ENCODE measurements around the gene PWP1. TPM values are rescaled to one million over a fixed set of nuclear protein-coding genes. Genes with fewer than 3 reads are reported as not detected.

Gene PWP1
- total and polyA plus RNA-seq, 9 of the 15 experiments (the other 6 are each of a cell fraction or from before 2014, with no cell fraction given) = 61.6 to 401 (median 111) TPM

DNA sequence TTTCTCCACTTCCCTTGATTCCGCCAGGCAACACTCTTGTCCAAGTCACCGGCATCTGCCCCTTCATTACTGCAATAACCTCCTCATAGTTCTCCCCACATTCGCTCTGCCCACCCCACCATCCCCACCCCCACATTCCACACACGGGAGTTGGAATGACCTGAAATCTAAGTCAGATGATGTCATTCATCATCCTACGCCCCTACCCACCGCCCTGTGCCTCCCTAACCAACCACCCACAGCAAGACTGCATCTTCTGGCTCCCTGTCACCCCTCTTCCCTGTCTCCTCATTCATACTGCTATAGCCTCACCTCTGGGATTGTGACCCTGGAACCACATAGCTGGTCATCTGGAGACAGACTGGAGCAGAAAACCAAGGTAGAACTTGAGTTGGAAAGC lies 7.9 kb upstream of the PWP1 start:
- Histone ChIP-seq H3K79me2 (ENCODE audit: control insufficient read depth, insufficient read depth, low read length) (no peaks in the 10 kb centered on the region), H3K9me3 (replicated peaks; ENCODE audit: control insufficient read depth, insufficient read depth, low read depth, low read length) (no peaks in the 10 kb centered on the region), H4K20me1 (replicated peaks; ENCODE audit: control insufficient read depth, insufficient read depth, low read length) (0 out of 2 replicates have a peak, but pooled peaks cover 2% of the 10 kb centered on the region), H3K9ac (ENCODE audit: insufficient read depth in 1 of 2, low read depth in 2 of 2, low read length in 2 of 2) (no peak overlapping the region), H3K9me1 (ENCODE audit: control insufficient read depth, insufficient read depth, low read length) (no peaks in the 10 kb centered on the region), H2AFZ (ENCODE audit: low read depth, low read length) (no peak overlapping the region), H3K4me1 (replicated peaks in 1 of 2; ENCODE audit: control insufficient read depth in 2 of 2, insufficient read depth in 2 of 2, low read length in 2 of 2) (peaks cover 0 to 7% of the 10 kb centered on the region in 2 experiments; a peak in 3 of 5 replicates), H3K36me3 (ENCODE audit: control insufficient read depth, insufficient read depth, low read length) (no peaks in the 10 kb centered on the region), H3K4me3 (no peak overlapping the region), H3K4me2 (ENCODE audit: insufficient read depth, low read length) (no peak overlapping the region), H3K27ac (ENCODE audit: extremely low read depth, low read depth, low read length) (no peak overlapping the region), H3K27me3 (ENCODE audit: control insufficient read depth in 2 of 2, insufficient read depth in 2 of 2, low read length in 2 of 2) (peaks cover 8 to 25% of the 10 kb centered on the region in 2 experiments; a peak in 4 of 5 replicates)
- CTCF ChIA-PET (ENCODE audit: low intra/inter-chr PET ratio) = no interaction called here
- FAIRE-seq (no peak), ATAC-seq (no peak), DNase-seq (ENCODE audit: extremely low read depth in 1 of 4, low spot score in 3 of 4) (no peak)
- POLR2A ChIA-PET = no interaction called here
- intact Hi-C loops (cut with micrococcal nuclease) = loop anchor here (10.0 kb wide), 1 partner anchor 237 kb away; no protein-coding TSS in a partner anchor
- no TSS peak for BruUV-seq (replicated peaks)
- WGBS (ENCODE audit: insufficient coverage, low coverage, missing lambda C conversion rate) = 0% methylated on average over 6 of the region's 6 CpGs
- in situ Hi-C loops (cut with MboI) = loop anchor here (5.0 kb wide), 1 partner anchor 210 kb away; no protein-coding TSS in a partner anchor
- no peak for TF ChIP-seq ZNF165 (CRISPR knock-in tag; IDR thresholded peaks at IDR 0.05; ENCODE audit: borderline replicate concordance)
- no peak for TF ChIP-seq MYNN (IDR thresholded peaks at IDR 0.05)
- TF ChIP-seq MYNN (CRISPR knock-in tag; IDR thresholded peaks at IDR 0.05) = no peak
- no peak for TF ChIP-seq ZC3H11A (IDR thresholded peaks at IDR 0.05; ENCODE audit: low read depth, low read length)
- no peak for TF ChIP-seq CSDE1 (IDR thresholded peaks at IDR 0.05)
- no peak for TF ChIP-seq TBP (optimal IDR thresholded peaks at IDR 0.05; ENCODE audit: low read depth, low read length)
- TF ChIP-seq, protein P1, sequence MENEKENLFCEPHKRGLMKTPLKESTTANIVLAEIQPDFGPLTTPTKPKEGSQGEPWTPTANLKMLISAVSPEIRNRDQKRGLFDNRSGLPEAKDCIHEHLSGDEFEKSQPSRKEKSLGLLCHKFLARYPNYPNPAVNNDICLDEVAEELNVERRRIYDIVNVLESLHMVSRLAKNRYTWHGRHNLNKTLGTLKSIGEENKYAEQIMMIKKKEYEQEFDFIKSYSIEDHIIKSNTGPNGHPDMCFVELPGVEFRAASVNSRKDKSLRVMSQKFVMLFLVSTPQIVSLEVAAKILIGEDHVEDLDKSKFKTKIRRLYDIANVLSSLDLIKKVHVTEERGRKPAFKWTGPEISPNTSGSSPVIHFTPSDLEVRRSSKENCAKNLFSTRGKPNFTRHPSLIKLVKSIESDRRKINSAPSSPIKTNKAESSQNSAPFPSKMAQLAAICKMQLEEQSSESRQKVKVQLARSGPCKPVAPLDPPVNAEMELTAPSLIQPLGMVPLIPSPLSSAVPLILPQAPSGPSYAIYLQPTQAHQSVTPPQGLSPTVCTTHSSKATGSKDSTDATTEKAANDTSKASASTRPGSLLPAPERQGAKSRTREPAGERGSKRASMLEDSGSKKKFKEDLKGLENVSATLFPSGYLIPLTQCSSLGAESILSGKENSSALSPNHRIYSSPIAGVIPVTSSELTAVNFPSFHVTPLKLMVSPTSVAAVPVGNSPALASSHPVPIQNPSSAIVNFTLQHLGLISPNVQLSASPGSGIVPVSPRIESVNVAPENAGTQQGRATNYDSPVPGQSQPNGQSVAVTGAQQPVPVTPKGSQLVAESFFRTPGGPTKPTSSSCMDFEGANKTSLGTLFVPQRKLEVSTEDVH (IDR thresholded peaks at IDR 0.05; ENCODE audit: low read depth, partially characterized antibody) = no peak
- TF ChIP-seq MGA (IDR thresholded peaks at IDR 0.05) = no peak
- TF ChIP-seq BRF1 (IDR thresholded peaks at IDR 0.05; ENCODE audit: borderline replicate concordance, extremely low read depth, insufficient read length) = no peak
- no peak for TF ChIP-seq CCAR2 (IDR thresholded peaks at IDR 0.05; ENCODE audit: low read depth, low read length)
